ENCODE results near the gene IGFBP7. TPM values are rescaled to one million over a fixed set of nuclear protein-coding genes. Genes with fewer than 3 reads are reported as not detected.

Gene IGFBP7
- total RNA-seq, 2 donors from 2014 or later: 1.1 TPM; not detected in 1

DNA sequence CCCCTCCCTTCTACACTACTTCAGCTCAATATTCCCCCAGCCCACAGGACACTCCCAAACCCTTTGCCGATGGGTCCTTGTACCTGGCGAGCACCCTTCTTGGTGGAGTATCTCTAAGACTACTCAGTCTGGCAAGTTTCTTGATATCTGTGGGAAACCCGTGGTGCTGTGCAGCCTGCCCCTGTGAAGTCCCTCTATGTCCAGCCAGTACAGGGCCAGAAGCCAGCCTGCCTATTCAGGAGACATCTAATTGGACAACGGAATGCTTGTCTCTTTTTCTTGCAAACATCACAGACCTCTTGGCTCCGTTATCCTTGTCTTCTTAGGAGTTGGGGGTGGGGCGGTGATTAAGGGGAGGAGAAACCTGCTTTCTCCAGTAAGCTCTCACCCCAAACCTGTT, 3.7 kb upstream of the IGFBP7 start:
- Histone ChIP-seq H3K9me3 (ENCODE audit: control insufficient read depth, low read length) (no peaks in the 10 kb centered on the region), H3K4me3 (ENCODE audit: low read length) (no peak overlapping the region), H3K27ac (ENCODE audit: low read depth, low read length) (no peak overlapping the region), H3K9ac (ENCODE audit: extremely low read depth, low read length, poor library complexity, severe bottlenecking) (no peak overlapping the region), H3K27me3 (ENCODE audit: control insufficient read depth, insufficient read depth, low read length, poor library complexity, severe bottlenecking) (peaks cover 34% of the 10 kb centered on the region), H3K4me1 (ENCODE audit: control insufficient read depth, insufficient read depth, low read length) (no peaks in the 10 kb centered on the region), H3K36me3 (ENCODE audit: control insufficient read depth, insufficient read depth, low read length) (no peaks in the 10 kb centered on the region)
- H3K4me1 Mint-ChIP-seq: peaks cover 10% of the 10 kb centered on the region
- no peaks in the 10 kb centered on the region for H3K9me3 Mint-ChIP-seq
- no peak for DNase-seq
- no peak overlapping the region for H3K4me3 Mint-ChIP-seq
- WGBS, 2 experiments (ENCODE audit: insufficient coverage in 1 of 2, insufficient read length in 1 of 2): 84 to 93% methylated on average over 3 to 6 of the region's 6 CpGs
- H3K27me3 Mint-ChIP-seq (ENCODE audit: insufficient read depth): peaks cover 45% of the 10 kb centered on the region
- H3K36me3 Mint-ChIP-seq (ENCODE audit: low read depth): no peaks in the 10 kb centered on the region
- TF ChIP-seq CTCF (conservative IDR thresholded peaks at IDR 0.05): no peak
- no peak overlapping the region for H3K27ac Mint-ChIP-seq

DNA sequence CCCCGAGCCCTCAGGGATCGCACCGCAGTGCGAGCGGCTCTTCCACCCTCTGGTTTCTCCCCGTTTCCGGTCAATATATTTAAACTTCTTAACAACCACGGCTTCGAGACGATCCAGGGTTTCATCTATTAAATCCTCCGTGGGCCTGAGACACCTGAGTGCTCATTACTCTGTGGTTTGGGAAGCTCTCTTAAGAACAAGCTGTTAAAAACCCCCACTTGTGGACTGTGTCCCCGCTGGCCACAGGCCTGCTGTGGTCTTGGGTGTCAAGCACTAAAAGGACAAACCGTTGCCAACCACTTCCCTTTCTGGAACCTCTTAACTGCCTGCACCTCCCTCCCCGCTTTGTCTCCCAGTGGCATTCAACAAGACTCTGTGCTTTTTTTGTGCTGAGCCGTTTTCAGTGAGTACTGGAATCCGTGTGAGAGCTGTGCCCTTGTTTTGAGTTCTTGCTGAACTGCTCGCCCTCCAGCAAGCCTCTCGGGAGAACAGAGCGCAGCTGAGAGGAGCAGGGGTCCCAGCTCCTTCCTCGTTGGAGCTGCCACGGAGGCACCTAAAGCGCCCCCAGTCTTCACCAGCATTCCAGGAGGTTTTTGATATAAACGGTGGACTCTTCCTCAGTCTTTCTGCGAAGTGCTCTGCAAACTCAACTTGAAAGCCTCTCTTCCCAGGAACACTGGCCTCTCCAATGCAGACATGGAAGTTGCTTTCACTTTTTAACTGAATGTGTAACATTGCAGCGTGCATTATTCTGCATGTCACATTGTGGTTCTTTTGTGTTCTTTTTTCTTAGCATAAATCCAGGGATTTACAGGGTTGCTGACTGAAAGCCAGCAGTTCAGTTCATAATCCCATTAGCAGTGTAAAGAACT, 691 bp upstream of the IGFBP7 start:
- Histone ChIP-seq H3K9ac (ENCODE audit: extremely low read depth, low read length, poor library complexity, severe bottlenecking) (no peak overlapping the region), H3K4me1 (ENCODE audit: control insufficient read depth, insufficient read depth, low read length) (no peaks in the 10 kb centered on the region), H3K27me3 (ENCODE audit: control insufficient read depth, insufficient read depth, low read length, poor library complexity, severe bottlenecking) (peaks cover 56% of the 10 kb centered on the region), H3K36me3 (ENCODE audit: control insufficient read depth, insufficient read depth, low read length) (no peaks in the 10 kb centered on the region), H3K4me3 (ENCODE audit: low read length) (peak overlapping the region; percentile 66), H3K9me3 (ENCODE audit: control insufficient read depth, low read length) (no peaks in the 10 kb centered on the region), H3K27ac (ENCODE audit: low read depth, low read length) (peak overlapping the region; percentile 50)
- Mint-ChIP-seq H3K9me3 (no peaks in the 10 kb centered on the region), H3K4me3 (peak overlapping the region; percentile 64), H3K27ac (no peak overlapping the region), H3K27me3 (ENCODE audit: insufficient read depth) (peaks cover 72% of the 10 kb centered on the region), H3K4me1 (peaks cover 10% of the 10 kb centered on the region), H3K36me3 (ENCODE audit: low read depth) (no peaks in the 10 kb centered on the region)
- 19 to 21% methylated on average over 14 to 25 of the region's 25 CpGs for WGBS, 2 experiments (ENCODE audit: insufficient coverage in 1 of 2, insufficient read length in 1 of 2)
- no peak for TF ChIP-seq CTCF (conservative IDR thresholded peaks at IDR 0.05)
- DNase-seq: peak; percentile 78

GRCh38 chr4:57109411-57109846, 756 bp downstream of the IGFBP7 start:
- H3K36me3 Mint-ChIP-seq (ENCODE audit: low read depth): no peaks in the 10 kb centered on the region
- no peak for DNase-seq

More at GRCh38 chr4:57109411-57109846, 756 bp downstream of the IGFBP7 start:
- no peaks in the 10 kb centered on the region for H3K9me3 Mint-ChIP-seq
- no peaks in the 10 kb centered on the region for H3K9me3 ChIP-seq (ENCODE audit: control insufficient read depth, low read length)
- peak overlapping the region; percentile 64 for H3K4me3 Mint-ChIP-seq
- WGBS, 2 experiments (ENCODE audit: insufficient coverage in 1 of 2, insufficient read length in 1 of 2): 24 to 27% methylated on average over 13 to 26 of the region's 27 CpGs
- peaks cover 73% of the 10 kb centered on the region for H3K27me3 Mint-ChIP-seq (ENCODE audit: insufficient read depth)
- peak overlapping the region; percentile 66 for H3K4me3 ChIP-seq (ENCODE audit: low read length)
- no peak overlapping the region for H3K27ac ChIP-seq (ENCODE audit: low read depth, low read length)
- no peak overlapping the region for H3K9ac ChIP-seq (ENCODE audit: extremely low read depth, low read length, poor library complexity, severe bottlenecking)
- H3K4me1 ChIP-seq (ENCODE audit: control insufficient read depth, insufficient read depth, low read length): no peaks in the 10 kb centered on the region
- no peak overlapping the region for H3K27ac Mint-ChIP-seq
- peaks cover 10% of the 10 kb centered on the region for H3K4me1 Mint-ChIP-seq
- H3K36me3 ChIP-seq (ENCODE audit: control insufficient read depth, insufficient read depth, low read length): no peaks in the 10 kb centered on the region
- no peak for TF ChIP-seq CTCF (conservative IDR thresholded peaks at IDR 0.05)
- peaks cover 56% of the 10 kb centered on the region for H3K27me3 ChIP-seq (ENCODE audit: control insufficient read depth, insufficient read depth, low read length, poor library complexity, severe bottlenecking)
